ENCODE data around the gene LYVE1.

Gene LYVE1

GRCh38 chr11:10561043-10561818 is 7.2 kb downstream of the LYVE1 start:
- H3K4me3 ChIP-seq = no peak overlapping the region
- H3K27ac ChIP-seq = no peak overlapping the region
- H3K9me3 ChIP-seq = no peaks in the 10 kb centered on the region
- no peak for DNase-seq
- no peaks in the 10 kb centered on the region for H3K27me3 ChIP-seq
- no peak for TF ChIP-seq CTCF (IDR thresholded peaks at IDR 0.05)
- intact Hi-C loops (cut with DNase I; ENCODE audit: low total_unique reads) = loop anchor here (10.0 kb wide), 2 partner anchors 156 to 174 kb away; no protein-coding TSS in a partner anchor
- H3K4me1 ChIP-seq = no peaks in the 10 kb centered on the region
- peaks cover 0 to 16% (median 12%) of the 10 kb centered on the region in 3 donors for H3K36me3 ChIP-seq

- DNase-seq = no peak
- Histone ChIP-seq H3K4me3 (no peak overlapping the region), H3K4me1 (no peaks in the 10 kb centered on the region), H3K27ac (no peak overlapping the region), H3K9me3 (no peaks in the 10 kb centered on the region), H3K36me3 (peaks cover 0 to 16% (median 12%) of the 10 kb centered on the region in 3 donors), H3K27me3 (no peaks in the 10 kb centered on the region)
- intact Hi-C loops (cut with DNase I; ENCODE audit: low total_unique reads) = no loop called here
- no peak for TF ChIP-seq CTCF (IDR thresholded peaks at IDR 0.05)
These were observed 10.2 kb downstream of the LYVE1 start for GRCh38 chr11:10558288-10558687.

GRCh38 chr11:10556590-10556989 is 11.9 kb downstream of the LYVE1 start:
- Histone ChIP-seq H3K4me1 (no peaks in the 10 kb centered on the region), H3K36me3 (peaks cover 0 to 16% (median 12%) of the 10 kb centered on the region in 3 donors), H3K27ac (no peak overlapping the region), H3K9me3 (peaks cover 0 to 6% (median 5%) of the 10 kb centered on the region in 3 donors), H3K27me3 (no peaks in the 10 kb centered on the region), H3K4me3 (no peak overlapping the region)
- no peak for DNase-seq
- TF ChIP-seq CTCF (IDR thresholded peaks at IDR 0.05) = no peak
- intact Hi-C loops (cut with DNase I; ENCODE audit: low total_unique reads) = no loop called here

- TF ChIP-seq CTCF (IDR thresholded peaks at IDR 0.05) = no peak
- intact Hi-C loops (cut with DNase I; ENCODE audit: low total_unique reads) = no loop called here
- Histone ChIP-seq H3K27me3 (no peaks in the 10 kb centered on the region), H3K4me3 (no peak overlapping the region), H3K4me1 (no peaks in the 10 kb centered on the region), H3K27ac (no peak overlapping the region), H3K9me3 (peaks cover 0 to 6% (median 5%) of the 10 kb centered on the region in 3 donors), H3K36me3 (no peaks in the 10 kb centered on the region)
- no peak for DNase-seq
These were observed 16.6 kb downstream of the LYVE1 start for GRCh38 chr11:10551845-10552352.

GRCh38 chr11:10551290-10551592 is 17.2 kb downstream of the LYVE1 start:
- H3K27ac ChIP-seq = no peak overlapping the region
- no peaks in the 10 kb centered on the region for H3K36me3 ChIP-seq
- H3K9me3 ChIP-seq = peaks cover 0 to 6% (median 5%) of the 10 kb centered on the region in 3 donors
- intact Hi-C loops (cut with DNase I; ENCODE audit: low total_unique reads) = no loop called here
- DNase-seq = no peak
- H3K4me1 ChIP-seq = no peaks in the 10 kb centered on the region
- H3K4me3 ChIP-seq = no peak overlapping the region
- TF ChIP-seq CTCF (IDR thresholded peaks at IDR 0.05) = no peak
- H3K27me3 ChIP-seq = no peaks in the 10 kb centered on the region
